GM21381 (cell line): ENCODE measurements around the gene FCGR3B.
"Not testable (repeated sequence)": the region's sequence is repeated elsewhere in the genome, so short reads cannot be mapped to it uniquely, and the experiment has no call there.

Source experiments
- ATAC-seq: cut with Tn5 transposase; IDR thresholded peaks from one replicate; pipeline ENCODE4 v1.9.1; 2021; ENCODE audit warnings: mild to moderate bottlenecking, moderate library complexity; ENCODE audit not compliant: unreplicated experiment

FCGR3B gene

DNA sequence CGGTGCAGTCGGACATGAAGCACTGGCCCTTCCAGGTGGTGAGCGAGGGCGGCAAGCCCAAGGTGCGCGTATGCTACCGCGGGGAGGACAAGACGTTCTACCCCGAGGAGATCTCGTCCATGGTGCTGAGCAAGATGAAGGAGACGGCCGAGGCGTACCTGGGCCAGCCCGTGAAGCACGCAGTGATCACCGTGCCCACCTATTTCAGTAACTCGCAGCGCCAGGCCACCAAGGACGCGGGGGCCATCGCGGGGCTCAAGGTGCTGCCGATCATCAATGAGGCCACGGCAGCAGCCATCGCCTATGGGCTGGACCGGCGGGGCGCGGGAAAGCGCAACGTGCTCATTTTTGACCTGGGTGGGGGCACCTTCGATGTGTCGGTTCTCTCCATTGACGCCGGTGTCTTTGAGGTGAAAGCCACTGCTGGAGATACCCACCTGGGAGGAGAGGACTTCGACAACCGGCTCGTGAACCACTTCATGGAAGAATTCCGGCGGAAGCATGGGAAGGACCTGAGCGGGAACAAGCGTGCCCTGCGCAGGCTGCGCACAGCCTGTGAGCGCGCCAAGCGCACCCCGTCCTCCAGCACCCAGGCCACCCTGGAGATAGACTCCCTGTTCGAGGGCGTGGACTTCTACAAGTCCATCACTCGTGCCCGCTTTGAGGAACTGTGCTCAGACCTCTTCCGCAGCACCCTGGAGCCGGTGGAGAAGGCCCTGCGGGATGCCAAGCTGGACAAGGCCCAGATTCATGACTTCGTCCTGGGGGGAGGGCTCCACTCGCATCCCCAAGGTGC lies 24.2 kb downstream of the FCGR3B start:
- not testable (repeated sequence) for ATAC-seq

GRCh38 chr1:161605762-161606540 lies 25.0 kb downstream of the FCGR3B start:
- ATAC-seq = not testable (repeated sequence)

DNA sequence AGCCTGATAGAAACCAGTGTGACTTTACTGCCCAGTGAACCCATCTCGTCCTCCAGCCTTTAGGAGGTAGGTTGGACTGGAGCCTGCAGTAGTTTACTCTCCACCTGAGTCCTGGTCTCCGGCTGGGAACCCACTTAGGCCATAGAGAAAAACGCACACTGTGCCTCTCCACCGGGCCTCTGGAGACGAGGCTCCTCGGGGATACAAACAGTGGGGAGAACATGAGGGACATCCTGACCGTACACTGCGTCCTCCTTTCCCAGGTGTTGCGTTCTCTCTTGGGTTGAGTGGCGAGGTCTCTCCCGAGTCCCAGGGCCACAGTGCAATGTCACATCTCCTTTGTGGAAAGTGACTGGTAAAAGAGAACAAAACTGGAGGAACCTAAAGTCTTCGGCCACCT lies 26.0 kb downstream of the FCGR3B start:
- not testable (repeated sequence) for ATAC-seq

GRCh38 chr1:161597077-161597476 lies 33.9 kb downstream of the FCGR3B start:
- not testable (repeated sequence) for ATAC-seq

GRCh38 chr1:161595583-161595982 lies 35.4 kb downstream of the FCGR3B start:
- ATAC-seq = not testable (repeated sequence)

DNA sequence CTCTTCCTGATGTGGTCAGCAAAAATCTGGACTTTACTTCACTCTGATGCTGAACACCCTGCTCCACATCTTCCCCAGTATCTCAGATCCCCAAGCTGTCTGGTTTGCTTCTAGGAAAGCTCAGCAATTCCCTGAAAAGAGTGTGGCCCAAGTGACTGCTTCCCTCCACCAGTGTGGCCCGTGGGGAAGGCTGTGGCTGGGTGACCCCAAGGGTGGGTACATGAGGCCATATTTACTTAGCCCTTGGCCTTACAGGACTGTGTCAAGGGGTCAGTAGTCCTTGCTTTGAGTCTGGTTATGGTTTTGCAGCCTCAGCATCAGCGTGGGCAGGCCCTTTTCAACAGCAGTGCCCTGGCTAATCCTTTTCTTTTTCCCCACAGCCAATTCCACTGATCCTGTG lies 35.8 kb downstream of the FCGR3B start:
- ATAC-seq = not testable (repeated sequence)

GRCh38 chr1:161594269-161594984 lies 36.5 kb downstream of the FCGR3B start:
- ATAC-seq = not testable (repeated sequence)

DNA sequence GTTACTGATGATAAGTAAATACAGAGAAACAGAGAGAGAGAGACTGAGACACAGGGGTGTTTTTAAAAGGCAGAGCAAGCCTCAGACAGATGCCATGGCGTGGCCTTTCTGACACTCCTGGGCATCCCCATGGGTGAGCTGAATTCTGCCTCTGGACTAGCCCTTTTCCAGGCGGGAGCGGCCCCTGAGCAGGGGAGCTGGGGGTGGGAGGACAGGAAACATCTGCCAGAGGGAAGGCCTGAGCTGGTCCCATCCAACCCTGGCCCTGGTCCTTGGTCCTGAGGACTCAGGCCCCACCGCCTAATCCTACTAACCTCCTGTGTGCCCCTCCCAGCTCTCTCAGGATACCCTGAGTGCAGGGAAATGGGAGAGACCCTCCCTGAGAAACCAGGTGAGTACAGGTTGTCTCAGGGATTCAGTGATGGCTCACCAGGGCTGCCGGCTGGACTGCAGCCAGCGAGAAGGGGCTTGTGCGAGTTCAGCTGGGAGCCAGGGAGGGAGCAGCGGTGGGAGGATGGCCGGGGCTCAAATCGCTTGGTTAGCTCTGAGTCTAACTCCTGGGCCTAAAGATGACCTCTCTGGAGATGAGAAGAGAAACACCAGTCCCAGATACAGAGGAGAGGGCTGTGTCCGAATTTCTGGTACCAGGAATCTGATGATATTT lies 37.8 kb downstream of the FCGR3B start:
- ATAC-seq = not testable (repeated sequence)

- ATAC-seq = not testable (repeated sequence)
Measured at GRCh38 chr1:161592586-161592985, 38.4 kb downstream of the FCGR3B start.

GRCh38 chr1:161589920-161590319 lies 41.1 kb downstream of the FCGR3B start:
- not testable (repeated sequence) for ATAC-seq

DNA sequence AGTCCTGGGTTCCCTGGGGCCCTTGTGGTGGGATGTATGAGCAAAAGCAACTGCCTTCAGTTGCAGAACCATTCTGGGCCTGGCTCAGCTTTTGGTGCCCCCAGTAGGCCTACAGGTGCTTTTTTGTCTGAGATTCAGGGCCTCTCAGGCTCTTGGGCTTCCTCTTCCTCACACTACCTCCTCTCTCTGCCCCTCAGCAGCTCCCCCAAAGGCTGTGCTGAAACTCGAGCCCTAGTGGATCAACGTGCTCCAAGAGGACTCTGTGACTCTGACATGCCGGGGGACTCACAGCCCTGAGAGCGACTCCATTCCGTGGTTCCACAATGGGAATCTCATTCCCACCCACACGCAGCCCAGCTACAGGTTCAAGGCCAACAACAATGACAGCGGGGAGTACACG lies 41.6 kb downstream of the FCGR3B start:
- ATAC-seq = not testable (repeated sequence)

- ATAC-seq = not testable (repeated sequence)
Measured at GRCh38 chr1:161588596-161588995, 42.4 kb downstream of the FCGR3B start.

DNA sequence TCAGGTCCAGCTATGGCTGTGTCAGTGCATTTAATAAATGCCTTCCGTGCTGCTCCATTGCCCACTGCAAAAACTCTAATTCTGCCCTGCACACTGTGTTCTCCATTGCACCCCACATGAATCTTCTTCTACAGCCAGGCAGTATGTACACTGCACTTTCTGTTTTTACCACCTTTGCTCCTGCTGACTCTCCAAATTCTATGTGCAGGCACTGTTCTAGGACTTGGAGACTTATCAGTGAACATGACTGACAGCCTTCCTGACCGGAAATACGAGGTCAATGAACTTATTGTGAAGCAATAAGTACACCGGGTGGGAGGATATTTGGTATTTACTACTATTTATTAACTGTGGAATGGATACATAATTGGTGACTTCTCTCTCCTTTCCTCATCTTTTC lies 48.1 kb downstream of the FCGR3B start:
- not testable (repeated sequence) for ATAC-seq

DNA sequence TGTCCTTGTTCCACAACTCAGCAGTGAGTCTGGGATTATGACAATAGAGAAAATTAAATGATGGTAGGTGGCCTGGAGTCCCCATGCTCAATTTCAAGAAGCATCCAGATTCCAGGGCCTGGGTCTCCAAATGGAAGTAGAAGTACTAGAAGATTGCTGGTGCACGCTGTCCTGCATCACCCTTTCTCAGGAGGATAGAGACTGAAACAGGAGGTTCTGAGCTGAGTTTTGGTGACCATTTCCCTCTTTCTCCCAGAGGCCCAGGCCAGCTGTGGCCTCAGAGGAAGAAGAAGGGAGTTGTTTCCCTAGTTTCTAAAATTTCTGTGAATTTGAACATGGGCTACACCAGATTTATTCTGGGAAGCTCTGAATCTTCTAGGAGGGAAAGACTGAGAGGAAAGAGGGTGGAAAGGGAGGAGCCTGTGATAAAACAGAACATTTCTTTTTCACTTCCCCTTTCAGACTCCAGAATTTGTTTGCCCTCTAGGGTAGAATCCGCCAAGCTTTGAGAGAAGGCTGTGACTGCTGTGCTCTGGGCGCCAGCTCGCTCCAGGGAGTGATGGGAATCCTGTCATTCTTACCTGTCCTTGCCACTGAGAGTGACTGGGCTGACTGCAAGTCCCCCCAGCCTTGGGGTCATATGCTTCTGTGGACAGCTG lies 50.0 kb downstream of the FCGR3B start:
- ATAC-seq = peak; percentile 54

DNA sequence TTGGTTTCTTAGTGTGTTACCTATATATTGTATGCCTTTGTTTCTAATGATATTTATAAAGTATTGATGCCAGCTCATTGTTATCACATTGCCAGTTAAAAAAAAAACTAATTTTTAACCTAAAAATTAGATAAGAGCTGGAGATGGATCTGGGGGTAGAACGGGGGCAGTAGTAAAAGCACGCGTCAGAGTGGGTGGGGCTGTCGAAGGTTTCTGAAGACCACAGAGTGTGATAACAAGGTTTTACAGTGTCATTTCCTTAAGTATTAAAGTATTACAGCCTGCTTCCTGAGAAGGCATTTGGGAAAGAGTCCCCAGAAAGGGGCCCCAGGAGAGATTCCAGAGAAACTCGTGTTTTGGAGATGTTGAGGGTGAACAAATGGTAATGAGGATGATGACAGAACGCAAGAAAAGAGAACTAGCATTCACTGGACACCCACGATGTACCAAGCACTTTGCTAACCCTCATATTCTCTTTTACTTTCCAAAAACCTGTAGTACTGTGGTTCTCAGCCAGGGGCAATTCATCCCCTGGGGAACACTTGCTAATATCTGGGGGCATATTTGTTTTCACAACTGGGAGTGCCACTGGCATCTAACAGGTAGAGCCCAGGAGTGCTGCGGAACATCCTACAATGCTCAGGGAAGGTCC lies 51.0 kb downstream of the FCGR3B start:
- ATAC-seq = not testable (repeated sequence)

- ATAC-seq = not testable (repeated sequence)
Measured at GRCh38 chr1:161576676-161577075, 54.3 kb downstream of the FCGR3B start.
